Gastroesophageal sphincter (tissue), 3 donors: ENCODE results near the gene TK2.

Experiments
- EP300 ChIP-seq: sonication (generic); formaldehyde crosslinking; IDR thresholded peaks from one replicate; pipeline ENCODE4 v1.6.1; 2017; ENCODE audit warnings: antibody characterized with exemption, mild to moderate bottlenecking
- POLR2A ChIP-seq, 2 donors: fragments of 450-650 bp; IDR thresholded peaks; one replicate each; pipeline ENCODE4 v1.6.1; 2017; ENCODE audit warnings: antibody characterized with exemption in 2 of 2, mild to moderate bottlenecking in 2 of 2, moderate library complexity in 1 of 2
- POLR2AphosphoS5 ChIP-seq: sonication (generic); formaldehyde crosslinking; IDR thresholded peaks from one replicate; pipeline ENCODE4 v1.6.1; 2017; ENCODE audit warnings: antibody characterized with exemption
- TF ChIP-seq, protein P1 (sequence below), 4 experiments: fragments of 200-600 bp in 2 of 4; fragments of 450-650 bp in 2 of 4; sonication (generic) in 1 of 4; IDR thresholded peaks; one replicate each; pipeline ENCODE4 v1.5.1; 2017 to 2019; ENCODE audit warnings: antibody characterized with exemption in 4 of 4, mild to moderate bottlenecking in 2 of 4, moderate library complexity in 2 of 4

- no peak for TF ChIP-seq EP300
- no peak for TF ChIP-seq POLR2AphosphoS5
- TF ChIP-seq, protein P1, sequence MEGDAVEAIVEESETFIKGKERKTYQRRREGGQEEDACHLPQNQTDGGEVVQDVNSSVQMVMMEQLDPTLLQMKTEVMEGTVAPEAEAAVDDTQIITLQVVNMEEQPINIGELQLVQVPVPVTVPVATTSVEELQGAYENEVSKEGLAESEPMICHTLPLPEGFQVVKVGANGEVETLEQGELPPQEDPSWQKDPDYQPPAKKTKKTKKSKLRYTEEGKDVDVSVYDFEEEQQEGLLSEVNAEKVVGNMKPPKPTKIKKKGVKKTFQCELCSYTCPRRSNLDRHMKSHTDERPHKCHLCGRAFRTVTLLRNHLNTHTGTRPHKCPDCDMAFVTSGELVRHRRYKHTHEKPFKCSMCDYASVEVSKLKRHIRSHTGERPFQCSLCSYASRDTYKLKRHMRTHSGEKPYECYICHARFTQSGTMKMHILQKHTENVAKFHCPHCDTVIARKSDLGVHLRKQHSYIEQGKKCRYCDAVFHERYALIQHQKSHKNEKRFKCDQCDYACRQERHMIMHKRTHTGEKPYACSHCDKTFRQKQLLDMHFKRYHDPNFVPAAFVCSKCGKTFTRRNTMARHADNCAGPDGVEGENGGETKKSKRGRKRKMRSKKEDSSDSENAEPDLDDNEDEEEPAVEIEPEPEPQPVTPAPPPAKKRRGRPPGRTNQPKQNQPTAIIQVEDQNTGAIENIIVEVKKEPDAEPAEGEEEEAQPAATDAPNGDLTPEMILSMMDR (IDR thresholded peaks at IDR 0.05), result no peak
- no peak for TF ChIP-seq POLR2A (IDR thresholded peaks at IDR 0.05)
These were observed 78.1 kb downstream of the TK2 start for GRCh38 chr16:66471716-66472393.
